SU-DHL-6 (cell line): ENCODE data around the gene FBXO44.

ENCODE experiments used
- H2AFZ ChIP-seq: fragments of 200-600 bp; sonication (generic); 2 replicates; pipeline ENCODE4 v1.6.1; 2014; ENCODE audit warnings: low read depth, mild to moderate bottlenecking, moderate library complexity, mixed read lengths, antibody characterized with exemption, low read length; ENCODE audit not compliant: severe bottlenecking
- H3F3A ChIP-seq: fragments of 200-600 bp; shearing (Covaris generic); 2 replicates; pipeline ENCODE4 v1.6.0; 2016; ENCODE audit warnings: antibody characterized with exemption, mild to moderate bottlenecking; ENCODE audit not compliant: insufficient read depth
- H3K27ac ChIP-seq: fragments of 200-600 bp; sonication (generic); 2 replicates; pipeline ENCODE4 v1.5.1; 2016; ENCODE audit warnings: low read depth, mild to moderate bottlenecking, low read length, moderate library complexity, mixed read lengths
- H3K27me3 ChIP-seq: fragments of 200-600 bp; sonication (generic), shearing (Covaris generic); 2 replicates; pipeline ENCODE4 v1.6.0; 2014; ENCODE audit warnings: mild to moderate bottlenecking, low read length
- H3K36me3 ChIP-seq: fragments of 200-600 bp; sonication (generic); 2 replicates; pipeline ENCODE4 v1.6.1; 2014; ENCODE audit warnings: mild to moderate bottlenecking, low read length, mixed read lengths
- H3K4me2 ChIP-seq: fragments of 300-600, 200-600 bp; shearing (Covaris generic), sonication (generic); 2 replicates; pipeline ENCODE4 v1.6.0; 2014; ENCODE audit warnings: low read length, low read depth, mild to moderate bottlenecking; ENCODE audit not compliant: poor library complexity, severe bottlenecking
- H3K4me3 ChIP-seq: fragments of 200-600 bp; sonication (generic); 2 replicates; pipeline ENCODE4 v1.5.1; 2014; ENCODE audit warnings: antibody characterized with exemption, low read length, mild to moderate bottlenecking, mixed read lengths; ENCODE audit not compliant: insufficient read depth, poor library complexity, severe bottlenecking
- H3K79me2 ChIP-seq: fragments of 200-600 bp; sonication (generic); 2 replicates; pipeline ENCODE4 v1.6.1; 2014; ENCODE audit warnings: mild to moderate bottlenecking, low read length, moderate library complexity; ENCODE audit not compliant: insufficient read depth
- H3K9ac ChIP-seq: fragments of 200-600 bp; sonication (generic); 2 replicates; pipeline ENCODE4 v1.7.0; 2014; ENCODE audit warnings: mild to moderate bottlenecking, low read length
- H3K9me2 ChIP-seq: fragments of 200-600 bp; sonication (generic); replicated peaks from 2 replicates; pipeline ENCODE4 v1.6.1; 2014; ENCODE audit warnings: low read length; ENCODE audit not compliant: insufficient read depth
- H3K9me3 ChIP-seq: fragments of 200-600 bp; sonication (generic); 2 replicates; pipeline ENCODE4 v1.6.1; 2014; ENCODE audit warnings: low read length, mixed read lengths; ENCODE audit not compliant: insufficient read depth
- H4K20me1 ChIP-seq: fragments of 200-600 bp; sonication (generic); 2 replicates; pipeline ENCODE4 v1.6.1; 2014; ENCODE audit warnings: low read depth, mild to moderate bottlenecking, antibody characterized with exemption, low read length, moderate library complexity, mixed read lengths
- CTCF ChIP-seq: fragments of 200-600 bp; sonication (generic); IDR thresholded peaks from one replicate; pipeline ENCODE4 v1.5.1; 2017; ENCODE audit warnings: antibody characterized with exemption, mild to moderate bottlenecking, low read length, moderate library complexity; ENCODE audit not compliant: insufficient read depth, poor library complexity, severe bottlenecking
- EZH2phosphoT487 ChIP-seq: fragments of 200-600 bp; sonication (generic), shearing (Covaris generic); conservative IDR thresholded peaks from 2 replicates; pipeline ENCODE4 v1.6.1; 2018; ENCODE audit warnings: mild to moderate bottlenecking, antibody characterized with exemption, low read length, moderate library complexity, mixed read lengths

FBXO44 gene

GRCh38 chr1:11664336-11665065 is 9.8 kb downstream of the FBXO44 start:
- Histone ChIP-seq H3K27ac (no peak overlapping the region), H3K27me3 (no peaks in the 10 kb centered on the region), H3K9me3 (no peaks in the 10 kb centered on the region), H3K36me3 (no peaks in the 10 kb centered on the region), H3K9ac (no peak overlapping the region), H3K4me2 (peak overlapping the region; percentile 42), H3K9me2 (no peaks in the 10 kb centered on the region), H3K79me2 (no peaks in the 10 kb centered on the region), H3K4me3 (peak overlapping the region; percentile 25), H3F3A (no peaks in the 10 kb centered on the region), H4K20me1 (no peaks in the 10 kb centered on the region), H2AFZ (no peak overlapping the region)
- TF ChIP-seq CTCF (no peak), EZH2phosphoT487 (no peak)

GRCh38 chr1:11668516-11668915 is 13.8 kb downstream of the FBXO44 start:
- no peaks in the 10 kb centered on the region for H4K20me1 ChIP-seq
- H3K9me2 ChIP-seq = no peaks in the 10 kb centered on the region
- H3K79me2 ChIP-seq = no peaks in the 10 kb centered on the region
- no peak overlapping the region for H3K27ac ChIP-seq
- H3K9me3 ChIP-seq = no peaks in the 10 kb centered on the region
- H3F3A ChIP-seq = no peaks in the 10 kb centered on the region
- H3K27me3 ChIP-seq = no peaks in the 10 kb centered on the region
- no peak overlapping the region for H3K4me2 ChIP-seq
- no peak overlapping the region for H3K4me3 ChIP-seq
- no peak overlapping the region for H2AFZ ChIP-seq
- H3K36me3 ChIP-seq = no peaks in the 10 kb centered on the region
- no peak for TF ChIP-seq EZH2phosphoT487
- no peak for TF ChIP-seq CTCF
- H3K9ac ChIP-seq = no peak overlapping the region

GRCh38 chr1:11670747-11671146 is 16.1 kb downstream of the FBXO44 start:
- Histone ChIP-seq H3K4me2 (no peak overlapping the region), H3K36me3 (no peaks in the 10 kb centered on the region), H3K9ac (no peak overlapping the region), H3K27ac (no peak overlapping the region), H3K9me2 (no peaks in the 10 kb centered on the region), H3K79me2 (no peaks in the 10 kb centered on the region), H3K4me3 (no peak overlapping the region), H4K20me1 (no peaks in the 10 kb centered on the region), H3K9me3 (no peaks in the 10 kb centered on the region), H3K27me3 (no peaks in the 10 kb centered on the region), H3F3A (no peaks in the 10 kb centered on the region), H2AFZ (no peak overlapping the region)
- no peak for TF ChIP-seq CTCF
- TF ChIP-seq EZH2phosphoT487 = no peak
